ENCODE measurements around the gene CA10. TPM values are rescaled to one million over a fixed set of nuclear protein-coding genes. Genes with fewer than 3 reads are reported as not detected.

The CA10 gene
- total RNA-seq, 1 donor from 2014 or later, result 2.2 TPM

DNA sequence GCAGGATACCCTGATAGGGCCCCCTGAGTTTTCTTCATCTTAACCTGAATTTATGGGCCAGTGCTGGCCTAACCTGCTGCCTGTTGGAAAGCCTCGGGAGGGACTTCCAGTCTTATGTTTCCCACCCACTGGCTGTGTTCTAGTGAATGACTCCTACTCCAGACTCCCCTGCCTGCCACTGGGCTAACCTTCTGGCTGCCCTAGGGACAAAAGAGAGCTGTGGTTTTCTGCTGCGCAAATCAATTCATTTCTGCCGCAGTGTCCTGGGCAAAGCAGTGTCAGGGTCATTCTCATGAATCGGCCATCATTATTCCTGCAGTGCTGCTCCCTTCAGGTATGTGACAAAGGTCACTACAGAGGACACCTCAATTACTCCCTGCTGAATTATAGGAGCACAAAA lies 512.0 kb downstream of the CA10 start:
- Mint-ChIP-seq H3K9me3 (no peaks in the 10 kb centered on the region), H3K4me3 (no peak overlapping the region), H3K36me3 (no peaks in the 10 kb centered on the region), H3K27ac (no peak overlapping the region), H3K4me1 (ENCODE audit: unreplicated experiment) (peaks cover 12% of the 10 kb centered on the region), H3K27me3 (peaks cover 45% of the 10 kb centered on the region)
- TF ChIP-seq, protein P1, sequence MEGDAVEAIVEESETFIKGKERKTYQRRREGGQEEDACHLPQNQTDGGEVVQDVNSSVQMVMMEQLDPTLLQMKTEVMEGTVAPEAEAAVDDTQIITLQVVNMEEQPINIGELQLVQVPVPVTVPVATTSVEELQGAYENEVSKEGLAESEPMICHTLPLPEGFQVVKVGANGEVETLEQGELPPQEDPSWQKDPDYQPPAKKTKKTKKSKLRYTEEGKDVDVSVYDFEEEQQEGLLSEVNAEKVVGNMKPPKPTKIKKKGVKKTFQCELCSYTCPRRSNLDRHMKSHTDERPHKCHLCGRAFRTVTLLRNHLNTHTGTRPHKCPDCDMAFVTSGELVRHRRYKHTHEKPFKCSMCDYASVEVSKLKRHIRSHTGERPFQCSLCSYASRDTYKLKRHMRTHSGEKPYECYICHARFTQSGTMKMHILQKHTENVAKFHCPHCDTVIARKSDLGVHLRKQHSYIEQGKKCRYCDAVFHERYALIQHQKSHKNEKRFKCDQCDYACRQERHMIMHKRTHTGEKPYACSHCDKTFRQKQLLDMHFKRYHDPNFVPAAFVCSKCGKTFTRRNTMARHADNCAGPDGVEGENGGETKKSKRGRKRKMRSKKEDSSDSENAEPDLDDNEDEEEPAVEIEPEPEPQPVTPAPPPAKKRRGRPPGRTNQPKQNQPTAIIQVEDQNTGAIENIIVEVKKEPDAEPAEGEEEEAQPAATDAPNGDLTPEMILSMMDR (conservative IDR thresholded peaks at IDR 0.05), result no peak
- no peak for DNase-seq (ENCODE audit: extremely low spot score, unreplicated experiment)

DNA sequence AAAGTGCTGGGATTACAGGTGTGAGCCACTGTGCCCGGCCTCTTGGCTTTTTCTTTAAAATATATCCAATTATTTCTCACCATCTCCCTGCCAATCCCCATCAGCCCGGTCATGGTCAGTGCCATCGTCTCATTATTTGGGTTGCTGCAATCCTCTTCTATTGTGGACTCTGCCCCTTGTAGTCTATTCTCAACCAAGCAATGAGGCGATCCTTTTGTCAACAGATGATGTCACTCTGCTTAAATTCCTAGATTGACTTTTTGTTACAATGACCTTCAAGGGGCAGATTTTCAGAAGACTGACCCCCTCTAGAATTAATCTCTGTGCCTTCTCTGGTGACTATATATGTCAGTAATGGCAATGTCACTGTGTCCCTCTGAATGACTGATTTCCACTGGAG lies 513.5 kb downstream of the CA10 start:
- H3K27me3 Mint-ChIP-seq, result peaks cover 51% of the 10 kb centered on the region
- H3K36me3 Mint-ChIP-seq, result no peaks in the 10 kb centered on the region
- TF ChIP-seq, protein P1 (conservative IDR thresholded peaks at IDR 0.05), result no peak
- H3K4me3 Mint-ChIP-seq, result no peak overlapping the region
- no peak for DNase-seq (ENCODE audit: extremely low spot score, unreplicated experiment)
- peaks cover 12% of the 10 kb centered on the region for H3K4me1 Mint-ChIP-seq (ENCODE audit: unreplicated experiment)
- no peaks in the 10 kb centered on the region for H3K9me3 Mint-ChIP-seq
- no peak overlapping the region for H3K27ac Mint-ChIP-seq

DNA sequence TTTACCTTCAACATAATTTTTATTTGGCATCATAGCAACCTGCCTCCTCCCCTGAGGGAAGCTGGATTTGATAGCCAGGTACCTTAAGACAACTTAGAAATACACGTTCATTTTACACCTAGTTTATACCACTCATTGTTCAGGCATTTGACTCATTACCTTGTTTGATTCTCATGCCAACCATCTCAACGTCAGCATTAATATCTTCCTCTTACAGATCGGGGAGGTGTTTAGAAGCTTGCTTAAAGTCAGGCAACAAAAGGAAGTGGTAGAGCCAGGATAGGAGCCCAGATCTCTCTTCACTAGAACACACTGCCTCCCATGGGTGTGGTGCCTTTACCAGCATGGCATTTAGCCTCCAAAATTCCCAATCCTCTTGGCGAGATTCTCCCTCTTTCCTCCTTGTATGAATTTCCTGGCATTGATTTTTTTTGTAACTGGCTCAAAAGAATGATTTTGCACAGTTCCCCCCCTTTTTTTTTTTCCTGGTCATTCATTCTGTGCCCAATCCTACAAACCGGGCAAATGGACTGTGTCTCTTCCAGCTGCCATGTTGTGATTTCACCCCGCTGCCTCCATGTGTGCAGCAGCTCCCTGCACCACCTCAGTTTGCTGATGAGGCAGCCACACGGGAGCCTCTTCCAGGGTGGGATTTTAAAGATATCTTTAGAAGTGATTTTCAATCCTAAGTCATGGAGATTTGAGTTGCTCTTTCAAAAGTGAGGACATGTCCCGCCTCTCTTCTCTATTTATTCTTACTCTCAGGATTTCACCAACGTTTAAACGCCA lies 514.6 kb downstream of the CA10 start:
- no peak for DNase-seq (ENCODE audit: extremely low spot score, unreplicated experiment)
- peaks cover 12% of the 10 kb centered on the region for H3K4me1 Mint-ChIP-seq (ENCODE audit: unreplicated experiment)
- TF ChIP-seq, protein P1 (conservative IDR thresholded peaks at IDR 0.05), result no peak
- H3K27ac Mint-ChIP-seq, result no peak overlapping the region
- no peaks in the 10 kb centered on the region for H3K9me3 Mint-ChIP-seq
- H3K27me3 Mint-ChIP-seq, result peaks cover 48% of the 10 kb centered on the region
- no peak overlapping the region for H3K4me3 Mint-ChIP-seq
- no peaks in the 10 kb centered on the region for H3K36me3 Mint-ChIP-seq

DNA sequence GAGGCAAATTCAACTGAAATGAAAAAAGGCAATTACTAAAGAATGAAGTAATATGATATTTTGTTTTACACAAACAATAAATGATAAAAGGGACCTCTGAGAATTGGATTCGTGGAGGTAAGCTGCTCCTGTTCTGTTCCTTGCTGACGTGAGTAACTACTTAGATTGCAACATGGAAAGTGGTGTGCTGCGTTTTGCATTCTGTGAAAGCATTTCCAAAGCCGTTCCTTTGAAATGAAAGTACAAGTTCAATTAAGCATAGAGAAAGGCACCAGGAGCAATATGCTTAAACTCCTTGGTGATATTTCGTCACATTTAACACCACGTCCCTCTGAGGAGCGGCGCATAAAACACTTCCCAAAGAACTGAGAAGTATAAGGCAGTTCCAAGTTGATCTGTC lies 516.5 kb downstream of the CA10 start:
- DNase-seq (ENCODE audit: extremely low spot score, unreplicated experiment), result no peak
- H3K27ac Mint-ChIP-seq, result no peak overlapping the region
- TF ChIP-seq, protein P1 (conservative IDR thresholded peaks at IDR 0.05), result no peak
- peaks cover 6% of the 10 kb centered on the region for H3K4me1 Mint-ChIP-seq (ENCODE audit: unreplicated experiment)
- no peaks in the 10 kb centered on the region for H3K36me3 Mint-ChIP-seq
- H3K4me3 Mint-ChIP-seq, result no peak overlapping the region
- H3K9me3 Mint-ChIP-seq, result no peaks in the 10 kb centered on the region
- H3K27me3 Mint-ChIP-seq, result peaks cover 45% of the 10 kb centered on the region

DNA sequence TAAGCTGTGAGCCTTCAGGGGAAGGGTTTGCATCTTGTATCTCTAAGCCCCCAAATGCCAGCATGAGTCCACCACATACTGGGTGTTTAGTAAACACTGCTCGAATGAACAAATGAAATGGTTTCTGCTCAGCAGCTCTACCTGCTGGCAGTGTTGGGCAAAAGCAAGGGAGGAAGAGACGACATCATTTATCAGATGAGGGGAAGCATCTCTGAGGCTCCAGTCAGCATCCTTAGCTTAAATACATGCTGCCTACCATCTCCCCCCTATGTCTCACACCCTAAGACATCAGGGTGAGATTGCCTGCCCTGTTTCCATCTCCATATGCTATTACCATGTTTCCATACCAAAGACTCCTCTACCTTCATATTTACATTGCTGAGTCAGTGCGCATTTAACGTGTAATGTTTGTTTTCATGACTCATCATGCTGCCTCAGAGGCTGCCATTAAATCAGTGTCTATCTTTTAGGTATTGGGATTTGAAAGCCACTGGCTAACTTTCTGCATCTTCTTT lies 518.3 kb downstream of the CA10 start:
- no peaks in the 10 kb centered on the region for H3K9me3 Mint-ChIP-seq
- TF ChIP-seq, protein P1 (conservative IDR thresholded peaks at IDR 0.05), result peak; percentile 63
- no peak overlapping the region for H3K27ac Mint-ChIP-seq
- H3K4me1 Mint-ChIP-seq (ENCODE audit: unreplicated experiment), result peaks cover 4% of the 10 kb centered on the region
- peaks cover 40% of the 10 kb centered on the region for H3K27me3 Mint-ChIP-seq
- H3K36me3 Mint-ChIP-seq, result no peaks in the 10 kb centered on the region
- DNase-seq (ENCODE audit: extremely low spot score, unreplicated experiment), result no peak
- H3K4me3 Mint-ChIP-seq, result no peak overlapping the region

All from type B pancreatic cell (in vitro differentiated cells).